ENCODE measurements around the gene IFT74.

- TF ChIP-seq CTCF (tag by site-specific recombination; IDR thresholded peaks at IDR 0.05), result no peak
- TF ChIP-seq TSHZ1 (tag by site-specific recombination; IDR thresholded peaks at IDR 0.05; ENCODE audit: borderline replicate concordance), result no peak
- TF ChIP-seq ELK4 (IDR thresholded peaks at IDR 0.05; ENCODE audit: borderline replicate concordance, low read depth, low read length), result no peak
- no peak for TF ChIP-seq ZNF843 (tag by site-specific recombination; IDR thresholded peaks at IDR 0.05)
- TF ChIP-seq SALL2 (tag by site-specific recombination; IDR thresholded peaks at IDR 0.05; ENCODE audit: borderline replicate concordance), result no peak
- TF ChIP-seq ZNF626 (tag by site-specific recombination; IDR thresholded peaks at IDR 0.05), result no peak
These were observed 2.1 kb upstream of the IFT74 start for GRCh38 chr9:26954050-26954508.

All from HEK293 (cell line).